Fibroblast of peridontal ligament (primary cell): Measurements from ENCODE around the gene ZNF718.
"Not testable (repeated sequence)": the region's sequence is repeated elsewhere in the genome, so short reads cannot be mapped to it uniquely, and the experiment has no call there.

Experiments
- DNase-seq: peaks from one replicate; pipeline ENCODE4 v3.0.0-alpha.2; 2010; ENCODE audit errors: extremely low read depth

Gene ZNF718

DNA sequence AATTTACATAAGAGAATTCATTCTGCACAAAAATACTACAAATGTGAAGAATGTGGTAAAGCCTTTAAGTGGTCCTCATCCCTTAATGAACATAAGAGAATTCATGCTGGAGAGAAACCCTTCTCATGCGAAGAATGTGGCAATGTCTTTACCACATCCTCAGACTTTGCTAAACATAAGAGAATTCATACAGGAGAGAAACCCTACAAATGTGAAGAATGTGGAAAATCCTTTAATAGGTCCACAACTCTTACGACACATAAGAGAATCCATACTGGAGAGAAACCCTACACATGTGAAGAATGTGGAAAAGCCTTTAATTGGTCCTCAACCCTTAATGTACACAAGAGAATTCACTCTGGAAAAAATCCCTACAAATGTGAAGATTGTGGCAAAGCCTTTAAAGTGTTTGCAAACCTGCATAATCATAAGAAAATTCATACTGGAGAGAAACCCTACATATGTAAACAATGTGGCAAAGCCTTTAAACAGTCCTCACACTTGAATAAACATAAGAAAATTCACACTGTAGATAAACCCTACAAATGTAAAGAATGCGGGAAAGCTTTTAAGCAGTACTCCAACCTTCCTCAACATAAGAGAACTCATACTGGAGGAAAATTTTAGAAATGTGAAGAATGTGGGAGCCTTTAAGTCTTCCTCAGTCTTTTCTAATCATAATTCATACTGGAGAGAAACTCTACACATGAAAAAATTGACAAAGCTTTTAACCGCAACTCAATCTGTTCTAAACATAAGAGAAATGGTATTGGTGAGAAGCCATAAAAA is 37.4 kb downstream of the ZNF718 start:
- DNase-seq, result no peak

DNA sequence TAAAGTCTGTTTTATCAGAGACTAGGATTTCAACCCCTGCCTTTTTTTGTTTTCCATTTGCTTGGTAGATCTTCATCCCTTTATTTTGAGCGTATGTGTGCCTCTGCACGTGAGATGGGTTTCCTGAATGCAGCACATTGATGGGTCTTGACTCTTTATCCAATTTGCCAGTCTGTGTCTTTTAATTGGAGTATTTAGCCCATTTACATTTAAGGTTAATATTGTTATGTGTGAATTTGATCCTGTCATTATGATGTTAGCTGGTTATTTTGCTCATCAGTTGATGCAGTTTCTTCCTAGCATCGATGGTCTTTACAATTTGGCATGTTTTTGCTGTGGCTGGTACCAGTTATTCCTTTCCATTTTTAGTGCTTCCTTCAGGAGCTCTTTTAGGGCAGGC is 45.3 kb downstream of the ZNF718 start:
- DNase-seq, result not testable (repeated sequence)

DNA sequence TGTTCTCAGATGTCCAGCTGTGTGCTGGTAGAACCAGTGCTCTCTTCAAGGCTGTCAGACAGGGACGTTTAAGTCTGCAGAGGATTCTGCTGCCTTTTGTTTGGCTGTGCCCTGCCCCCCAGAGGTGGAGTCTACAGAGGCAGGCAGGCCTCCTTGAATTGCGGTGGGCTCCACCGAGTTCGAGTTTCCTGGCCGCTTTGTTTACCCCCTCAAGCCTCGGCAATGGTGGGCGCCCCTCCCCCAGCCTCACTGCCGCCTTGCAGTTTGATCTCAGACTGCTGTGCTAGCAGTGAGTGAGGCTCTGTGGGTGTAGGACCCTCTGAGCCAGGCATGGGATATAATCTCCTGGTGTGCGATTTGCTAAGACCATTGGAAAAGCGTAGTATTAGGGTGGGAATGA is 47.0 kb downstream of the ZNF718 start:
- not testable (repeated sequence) for DNase-seq

DNA sequence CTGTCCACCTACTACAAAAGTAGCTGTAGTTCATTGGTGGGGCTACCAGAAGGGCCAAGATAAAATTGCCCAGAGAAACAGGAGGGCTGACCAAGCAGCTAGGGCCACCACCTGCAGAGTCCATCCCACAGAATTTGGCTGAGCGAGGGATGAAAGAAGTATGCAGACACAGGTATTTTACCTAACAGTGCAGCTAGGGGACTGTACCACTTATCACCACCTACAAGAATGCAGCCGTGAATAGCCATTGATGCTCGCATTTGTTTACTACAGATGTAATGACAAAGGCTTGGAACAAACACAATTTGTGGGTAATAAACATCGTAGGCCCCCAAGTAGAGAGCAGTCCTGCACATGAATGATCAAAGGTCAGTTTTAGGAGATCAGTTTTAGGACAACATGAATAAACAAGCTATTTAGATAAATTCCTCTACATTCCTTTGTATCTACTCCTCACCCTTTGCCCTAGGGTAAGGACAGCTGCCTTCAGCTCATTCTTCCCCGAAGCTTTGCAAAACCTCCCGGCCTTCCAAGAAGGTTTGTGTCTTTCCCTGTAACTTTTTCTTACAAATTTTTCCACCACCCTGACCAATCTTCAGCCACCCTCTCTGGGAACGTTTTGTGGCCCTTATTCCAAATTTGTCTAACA is 49.5 kb downstream of the ZNF718 start:
- DNase-seq, result no peak

DNA sequence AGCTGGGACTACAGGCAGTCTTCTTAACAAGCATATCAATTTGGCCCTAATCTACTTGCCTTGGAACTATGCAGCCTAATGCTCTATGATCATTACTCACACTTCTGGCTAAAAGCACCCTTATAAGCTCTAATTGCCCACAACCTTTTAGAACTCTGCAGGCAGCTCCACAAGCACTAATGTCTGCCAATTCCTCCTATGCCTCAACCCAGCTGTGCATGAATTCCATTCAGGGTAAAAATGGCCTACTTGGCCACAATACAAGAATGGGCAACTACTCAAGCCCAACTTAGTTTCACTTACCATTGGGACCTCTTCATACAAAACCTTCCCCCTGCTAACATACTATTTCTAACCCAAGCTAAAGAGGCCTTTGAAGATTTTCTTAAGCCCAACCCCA is 51.7 kb downstream of the ZNF718 start:
- DNase-seq, result no peak

DNA sequence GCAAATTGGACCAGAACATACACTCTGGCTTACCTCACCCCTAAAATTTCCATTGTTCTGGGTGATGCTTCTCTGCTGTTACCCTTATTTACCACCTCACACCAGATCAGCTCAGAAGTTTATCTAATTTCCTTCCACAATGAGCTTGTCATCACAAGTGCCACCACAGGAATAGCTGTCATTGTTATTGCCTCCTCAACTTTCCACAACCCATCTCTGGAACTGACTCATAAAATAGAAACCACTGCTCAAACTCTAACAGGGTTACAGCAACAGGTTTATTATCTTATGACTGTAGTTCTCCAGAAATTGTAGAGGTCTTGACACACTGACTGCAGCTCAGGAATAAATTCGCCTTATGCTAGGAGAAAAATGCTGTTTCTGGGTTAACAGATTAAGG is 52.7 kb downstream of the ZNF718 start:
- no peak for DNase-seq

DNA sequence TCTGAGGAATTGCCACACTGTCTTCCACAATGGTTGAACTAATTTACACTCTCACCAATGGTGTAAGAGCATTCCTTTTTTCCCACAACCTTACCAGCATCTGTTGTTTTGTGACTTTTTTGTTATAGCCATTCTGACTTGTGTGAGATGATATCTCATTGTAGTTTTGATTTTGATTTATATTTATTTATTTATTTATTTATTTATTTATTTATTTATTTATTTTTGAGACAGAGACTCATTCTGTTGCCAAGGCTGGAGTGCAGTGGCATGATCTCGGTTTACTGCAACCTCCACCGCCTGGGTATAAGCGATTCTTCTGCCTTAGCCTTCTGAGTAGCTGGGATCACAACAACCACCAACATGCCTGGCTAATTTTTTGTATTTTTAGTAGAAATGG is 57.9 kb downstream of the ZNF718 start:
- DNase-seq, result not testable (repeated sequence)

DNA sequence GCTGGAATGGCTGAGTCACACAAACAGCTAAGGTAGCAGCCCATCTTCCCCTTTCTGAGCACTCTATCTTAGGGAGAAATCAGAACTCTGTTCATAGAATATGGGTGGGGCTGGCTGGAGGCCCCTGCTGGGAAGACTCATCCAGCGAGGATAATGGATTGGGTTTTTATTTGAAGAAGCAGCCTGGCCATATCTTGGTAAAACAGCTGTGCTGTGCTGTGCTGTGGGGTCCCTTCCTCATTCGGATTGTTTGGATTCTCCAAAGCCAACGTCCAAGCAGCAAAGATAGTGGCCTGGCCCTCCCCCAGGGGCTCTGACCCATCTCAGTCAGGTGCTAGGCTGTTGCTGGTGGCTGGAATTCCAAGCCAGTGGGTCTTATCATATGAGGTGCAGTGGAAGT is 63.8 kb downstream of the ZNF718 start:
- no peak for DNase-seq

DNA sequence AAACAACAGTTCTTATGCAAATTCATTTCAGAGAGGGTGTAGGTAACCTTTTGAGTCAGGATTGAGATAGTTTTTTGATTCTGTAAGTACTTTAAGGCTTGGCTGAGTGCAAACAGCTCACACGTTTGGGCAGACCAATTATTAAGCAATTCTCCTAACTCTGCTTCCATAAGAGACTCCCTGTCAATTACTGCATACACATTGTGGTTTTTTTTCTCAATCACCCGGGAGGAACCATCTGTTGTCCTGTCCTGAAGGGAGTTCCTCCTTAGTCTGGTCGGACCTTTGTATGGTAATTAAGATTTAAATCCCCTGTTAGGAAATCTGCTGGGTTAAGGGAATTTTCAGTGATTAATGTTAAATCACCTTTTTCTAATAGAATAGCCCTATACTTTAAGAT is 70.9 kb downstream of the ZNF718 start:
- DNase-seq, result not testable (repeated sequence)

DNA sequence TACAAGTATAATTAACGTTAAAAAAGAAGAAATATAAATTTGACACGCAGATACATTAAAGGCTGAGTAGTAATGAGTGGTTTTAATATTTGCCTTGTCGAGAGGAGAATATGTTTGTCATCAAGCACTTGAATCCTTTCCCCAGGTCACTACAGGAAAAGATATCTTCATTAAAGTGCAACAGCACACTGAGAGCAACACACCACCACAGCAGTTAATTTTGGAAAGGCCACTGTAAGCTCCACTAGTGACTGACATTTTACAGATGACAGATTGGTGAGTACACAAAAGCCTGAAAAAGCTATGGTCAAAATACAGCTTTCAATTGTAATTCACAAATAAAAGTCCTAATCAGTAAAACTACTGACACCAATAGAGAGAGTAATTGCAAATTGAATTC is 76.6 kb downstream of the ZNF718 start:
- no peak for DNase-seq

DNA sequence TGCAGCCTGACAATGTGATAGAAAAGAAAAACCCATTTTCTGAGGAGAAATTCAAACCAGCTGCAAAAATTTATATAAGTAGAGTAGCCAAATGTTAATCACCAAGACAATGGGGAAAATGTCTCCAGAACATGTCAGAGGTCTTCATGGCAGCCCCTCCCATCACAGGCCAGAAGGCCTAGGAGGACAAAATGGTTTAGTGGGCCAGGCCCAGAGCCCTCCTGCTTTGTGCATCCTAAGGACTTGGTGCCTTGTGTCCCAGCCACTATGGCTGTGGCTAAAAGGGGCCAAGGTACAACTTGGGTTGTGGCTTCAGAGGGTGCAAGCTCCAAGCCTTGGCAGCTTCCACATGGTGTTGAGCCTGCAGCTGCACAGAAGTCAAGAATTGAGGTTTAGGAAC is 78.5 kb downstream of the ZNF718 start:
- DNase-seq, result not testable (repeated sequence)

DNA sequence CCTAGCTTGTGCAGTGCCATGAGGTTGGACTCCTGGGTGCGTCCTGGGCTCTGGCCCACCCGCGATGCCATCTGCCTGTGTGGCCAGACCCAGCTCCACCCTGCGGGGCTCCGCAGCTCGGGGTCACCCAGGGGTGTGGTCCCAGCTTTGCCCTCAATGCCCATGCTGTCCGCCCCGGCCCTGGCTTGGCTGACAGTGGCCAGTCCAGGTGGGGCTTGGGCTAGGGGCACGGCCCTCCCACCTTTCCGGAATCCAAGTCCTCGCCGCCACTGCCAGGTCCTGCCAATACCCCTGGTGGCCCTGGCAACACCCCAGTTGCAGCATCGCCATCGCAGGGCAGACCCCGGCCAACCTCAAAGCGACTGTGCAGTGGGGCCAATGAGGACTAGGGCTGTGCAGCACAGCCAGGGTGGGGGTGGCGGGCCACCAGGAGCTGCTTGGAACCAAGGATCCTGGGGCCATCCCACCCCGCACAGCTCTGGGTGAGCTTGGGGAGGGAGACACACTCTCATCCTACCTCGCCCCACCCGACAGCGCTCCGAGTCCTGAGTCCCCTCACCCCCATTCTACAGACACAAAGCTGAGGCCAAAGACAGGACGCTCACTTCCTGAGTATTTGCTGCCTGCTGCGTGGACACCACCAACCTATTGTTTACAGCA is 80.9 kb downstream of the ZNF718 start:
- DNase-seq, result no peak

DNA sequence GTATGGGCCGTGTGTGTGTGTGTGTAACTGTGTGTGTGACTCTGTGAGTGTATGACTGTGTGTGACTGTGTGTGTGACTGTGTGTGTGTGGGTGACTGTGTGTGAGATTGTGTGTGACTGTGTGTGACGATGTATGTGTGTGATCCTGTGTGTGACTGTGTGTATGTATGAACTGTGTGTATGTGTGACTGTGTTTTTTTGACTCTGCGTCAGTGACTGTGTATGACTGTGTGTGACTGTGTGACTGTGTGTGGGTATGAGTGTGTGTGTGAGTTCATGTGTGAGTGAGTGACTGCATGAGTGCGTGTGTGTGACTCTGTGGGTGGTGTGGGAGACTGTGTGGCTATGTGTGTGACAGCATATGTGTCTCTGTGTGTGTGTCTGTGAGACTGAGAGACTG is 81.8 kb downstream of the ZNF718 start:
- DNase-seq, result no peak

DNA sequence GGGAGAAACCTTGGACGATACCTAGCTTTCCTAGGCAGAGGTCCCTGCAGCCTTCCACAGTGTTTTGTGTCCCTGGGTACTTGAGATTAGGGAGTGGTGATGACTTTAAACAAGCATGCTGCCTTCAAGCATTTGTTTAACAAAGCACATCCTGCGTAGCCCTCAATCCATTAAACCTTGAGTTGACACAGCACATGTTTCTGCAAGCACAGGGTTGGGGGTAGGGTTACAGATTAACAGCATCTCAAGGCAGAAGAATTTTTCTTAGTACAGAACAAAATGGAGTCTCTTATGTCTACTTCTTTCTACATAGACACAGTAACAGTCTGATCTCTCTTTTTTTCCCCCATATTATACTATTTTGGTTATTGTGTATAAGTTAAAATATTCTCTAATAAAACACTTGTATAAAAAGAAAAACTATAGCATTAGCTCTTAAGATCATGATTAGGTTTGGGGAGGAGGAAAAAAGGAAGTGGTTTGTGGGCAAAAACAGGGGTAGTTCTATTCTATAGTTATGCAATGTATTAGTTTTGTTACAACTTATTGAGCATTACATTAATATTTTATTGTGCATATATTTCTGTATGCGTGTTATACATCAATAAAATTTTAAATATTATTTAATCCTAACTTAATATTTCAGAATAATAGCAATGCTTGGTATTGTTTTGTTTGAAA is 84.3 kb downstream of the ZNF718 start:
- not testable (repeated sequence) for DNase-seq

DNA sequence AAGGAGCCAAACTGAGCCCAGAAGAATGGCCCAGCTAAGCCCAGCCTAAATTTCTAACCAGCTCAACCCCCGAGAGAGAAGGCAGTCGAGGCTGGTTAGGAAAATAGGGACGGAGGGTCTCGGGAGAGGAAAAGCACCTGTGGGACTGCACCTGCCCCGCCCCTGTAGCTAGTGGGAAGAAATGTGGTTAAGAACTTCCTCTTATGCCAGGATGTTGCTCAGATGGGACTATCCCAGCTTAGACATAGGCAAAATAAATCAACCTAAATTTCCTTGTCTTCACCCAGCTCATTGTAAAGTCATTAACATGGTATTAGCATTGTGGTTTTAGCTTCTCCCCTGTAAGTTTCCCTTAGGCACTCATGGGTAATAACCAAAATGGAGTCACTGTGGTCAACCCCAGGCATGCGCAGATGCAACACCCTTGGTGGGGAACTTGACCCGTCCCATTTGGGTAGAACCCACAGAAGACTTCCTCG is 86.8 kb downstream of the ZNF718 start:
- DNase-seq, result no peak

DNA sequence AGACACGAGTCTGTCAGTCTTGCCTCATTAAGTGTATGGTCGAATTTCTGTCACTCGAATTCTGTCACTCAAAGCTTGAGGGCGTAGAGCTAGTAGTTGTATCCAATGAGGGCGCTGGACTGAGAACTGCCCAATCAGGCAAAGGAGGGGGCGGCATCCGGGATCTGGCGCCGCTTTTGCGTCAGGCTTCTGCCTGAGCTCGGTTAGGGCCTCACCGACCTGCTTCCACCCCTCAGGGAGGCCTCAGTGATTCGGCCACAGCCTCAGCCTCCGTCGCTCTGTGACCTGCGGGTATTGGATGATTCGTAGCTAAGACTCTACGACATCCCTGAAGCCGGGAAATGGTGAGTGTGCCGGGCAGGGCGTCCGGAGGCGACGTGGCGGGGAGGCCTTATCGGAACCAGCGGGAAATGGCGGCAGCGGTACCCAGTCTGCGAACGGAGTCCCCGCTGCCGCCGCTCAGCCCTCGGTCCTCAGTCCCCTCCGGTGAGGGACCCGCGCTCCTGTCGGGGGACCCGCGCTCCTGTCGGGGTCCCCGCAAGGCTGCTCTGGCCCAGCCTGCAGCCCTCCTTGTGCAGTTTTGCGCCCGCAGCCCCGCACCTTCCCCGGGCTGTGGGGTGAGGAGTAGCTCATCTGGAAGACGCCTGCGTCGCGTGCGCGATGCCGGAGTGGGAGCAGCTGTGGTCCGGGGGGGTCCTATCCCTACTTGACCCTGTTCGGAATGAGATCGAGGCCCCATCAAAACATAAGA is 88.3 kb downstream of the ZNF718 start:
- peak; percentile 87 for DNase-seq

DNA sequence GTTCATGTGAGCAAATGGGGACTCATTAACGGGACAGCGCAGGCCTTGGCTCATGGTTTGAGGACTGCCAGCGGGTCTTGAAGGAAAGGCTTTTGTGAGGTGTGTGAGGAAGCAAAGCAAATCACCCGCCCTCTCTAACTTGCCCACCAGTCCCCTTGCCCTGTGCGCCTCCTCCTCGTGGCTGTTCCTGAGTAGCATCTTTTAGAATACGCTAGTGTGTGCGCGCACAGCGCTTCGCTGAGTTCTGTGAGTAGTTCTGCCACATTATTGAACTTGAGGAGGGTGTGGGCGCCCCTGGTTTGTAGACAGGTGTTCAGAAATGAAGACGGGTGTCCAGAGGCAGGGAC is 88.9 kb downstream of the ZNF718 start:
- peak; percentile 26 for DNase-seq
